ENCODE results near the gene GIPC2. TPM values are rescaled to one million over a fixed set of nuclear protein-coding genes. Genes with fewer than 3 reads are reported as not detected.

GIPC2 gene
- total RNA-seq, 2 experiments from 2014 or later = 0.18 to 0.41 TPM

DNA sequence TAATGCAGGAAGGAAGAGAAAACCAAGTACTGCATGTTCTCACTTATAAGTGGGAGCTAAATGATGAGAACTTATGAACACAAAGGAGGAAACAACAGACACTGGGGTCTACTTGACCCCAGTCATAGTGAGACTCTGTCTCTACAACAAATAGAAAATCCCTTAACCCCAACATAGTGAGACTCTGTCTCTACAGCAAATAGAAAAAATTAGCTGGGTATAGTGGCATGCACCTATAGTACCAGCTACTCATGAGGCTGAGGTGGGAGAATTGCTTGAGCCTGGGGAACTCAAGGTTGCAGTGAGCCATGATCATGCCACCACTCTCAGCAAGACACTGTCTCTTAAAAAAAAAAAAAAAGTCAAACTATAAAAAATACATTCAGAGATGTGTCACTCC, 42.7 kb downstream of the GIPC2 start:
- no peak for ATAC-seq
- no peak overlapping the region for H3K27ac Mint-ChIP-seq
- peaks cover 7% of the 10 kb centered on the region for H3K27me3 Mint-ChIP-seq
- POLR2A ChIA-PET = no interaction called here
- peaks cover 6% of the 10 kb centered on the region for H3K36me3 Mint-ChIP-seq (ENCODE audit: low read depth)
- no peak for DNase-seq
- CTCF ChIA-PET = no interaction called here
- H3K9me3 Mint-ChIP-seq = peaks cover 20% of the 10 kb centered on the region
- peaks cover 3% of the 10 kb centered on the region for H3K4me1 Mint-ChIP-seq (ENCODE audit: low read depth)
- H3K4me3 Mint-ChIP-seq = no peak overlapping the region
- intact Hi-C loops (cut with micrococcal nuclease) = no loop called here
- TF ChIP-seq, protein P1, sequence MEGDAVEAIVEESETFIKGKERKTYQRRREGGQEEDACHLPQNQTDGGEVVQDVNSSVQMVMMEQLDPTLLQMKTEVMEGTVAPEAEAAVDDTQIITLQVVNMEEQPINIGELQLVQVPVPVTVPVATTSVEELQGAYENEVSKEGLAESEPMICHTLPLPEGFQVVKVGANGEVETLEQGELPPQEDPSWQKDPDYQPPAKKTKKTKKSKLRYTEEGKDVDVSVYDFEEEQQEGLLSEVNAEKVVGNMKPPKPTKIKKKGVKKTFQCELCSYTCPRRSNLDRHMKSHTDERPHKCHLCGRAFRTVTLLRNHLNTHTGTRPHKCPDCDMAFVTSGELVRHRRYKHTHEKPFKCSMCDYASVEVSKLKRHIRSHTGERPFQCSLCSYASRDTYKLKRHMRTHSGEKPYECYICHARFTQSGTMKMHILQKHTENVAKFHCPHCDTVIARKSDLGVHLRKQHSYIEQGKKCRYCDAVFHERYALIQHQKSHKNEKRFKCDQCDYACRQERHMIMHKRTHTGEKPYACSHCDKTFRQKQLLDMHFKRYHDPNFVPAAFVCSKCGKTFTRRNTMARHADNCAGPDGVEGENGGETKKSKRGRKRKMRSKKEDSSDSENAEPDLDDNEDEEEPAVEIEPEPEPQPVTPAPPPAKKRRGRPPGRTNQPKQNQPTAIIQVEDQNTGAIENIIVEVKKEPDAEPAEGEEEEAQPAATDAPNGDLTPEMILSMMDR (IDR thresholded peaks at IDR 0.05) = no peak

DNA sequence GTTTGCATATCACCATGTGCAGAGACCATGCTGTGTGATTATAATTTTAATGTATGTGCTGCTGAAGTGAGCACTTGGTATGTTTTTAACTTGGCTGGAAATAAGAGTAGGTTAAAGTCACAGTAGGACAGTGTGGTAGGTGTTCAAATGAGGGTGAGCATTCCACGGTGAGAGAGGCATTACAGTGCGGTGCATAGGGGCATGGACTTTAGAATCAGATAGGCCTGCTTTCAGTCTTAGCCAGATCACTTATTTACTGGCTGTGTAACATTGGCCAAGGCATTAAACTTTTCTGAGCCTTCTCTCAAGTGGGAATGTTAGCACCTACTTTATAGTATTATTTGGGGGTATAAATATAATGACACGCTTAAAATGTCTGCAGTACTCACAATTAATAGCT, 43.2 kb downstream of the GIPC2 start:
- ATAC-seq (no peak), DNase-seq (no peak)
- CTCF ChIA-PET = no interaction called here
- Mint-ChIP-seq H3K27ac (no peak overlapping the region), H3K9me3 (peaks cover 20% of the 10 kb centered on the region), H3K36me3 (ENCODE audit: low read depth) (peaks cover 6% of the 10 kb centered on the region), H3K4me3 (no peak overlapping the region), H3K4me1 (ENCODE audit: low read depth) (peaks cover 3% of the 10 kb centered on the region), H3K27me3 (peaks cover 7% of the 10 kb centered on the region)
- intact Hi-C loops (cut with micrococcal nuclease) = no loop called here
- POLR2A ChIA-PET = no interaction called here
- TF ChIP-seq, protein P1 (IDR thresholded peaks at IDR 0.05) = no peak

DNA sequence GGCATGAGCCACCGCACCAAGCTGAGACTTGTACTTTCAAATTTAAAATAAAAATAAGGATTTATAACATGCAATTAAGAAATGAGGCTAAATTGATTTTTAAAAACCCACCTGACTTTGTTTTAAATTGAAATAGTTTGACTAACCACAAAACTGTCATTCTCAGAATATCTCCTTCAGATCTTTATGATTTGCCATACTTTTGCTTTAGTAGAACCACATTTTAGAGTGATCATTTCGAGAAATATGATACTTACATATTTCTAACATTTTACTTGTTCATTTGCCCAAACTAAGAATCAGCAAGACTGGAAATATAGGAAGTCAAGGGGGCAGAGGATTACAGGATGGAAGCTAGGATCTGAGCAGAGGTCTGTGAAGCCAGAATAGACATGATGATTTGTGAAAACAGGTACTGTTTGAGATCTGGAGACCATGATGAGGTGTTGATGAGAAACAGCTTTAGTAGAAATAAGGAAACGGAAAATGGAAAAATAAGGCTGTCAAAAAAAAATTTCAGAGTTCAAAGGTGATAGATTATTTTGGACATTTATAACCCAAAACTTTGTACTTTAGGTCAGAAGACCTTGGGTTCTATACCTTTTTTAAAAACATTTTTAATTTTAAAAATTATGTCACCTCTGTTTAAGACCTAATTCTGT, 44.8 kb downstream of the GIPC2 start:
- Mint-ChIP-seq H3K36me3 (ENCODE audit: low read depth) (peaks cover 6% of the 10 kb centered on the region), H3K4me1 (ENCODE audit: low read depth) (peaks cover 3% of the 10 kb centered on the region), H3K9me3 (peaks cover 13% of the 10 kb centered on the region), H3K27ac (no peak overlapping the region), H3K27me3 (peaks cover 7% of the 10 kb centered on the region), H3K4me3 (no peak overlapping the region)
- CTCF ChIA-PET = interaction anchor here (0.8 to 0.9 kb wide), 2 partner anchors 112 to 123 kb away, joined by 3 read pairs; partner anchors contain the start of gene FUBP1
- POLR2A ChIA-PET = interaction anchor here (0.8 kb wide), 1 partner anchor 14 kb away, joined by 4 read pairs; no protein-coding TSS in a partner anchor
- TF ChIP-seq, protein P1 (IDR thresholded peaks at IDR 0.05) = no peak
- intact Hi-C loops (cut with micrococcal nuclease) = no loop called here
- ATAC-seq (no peak), DNase-seq (no peak)

DNA sequence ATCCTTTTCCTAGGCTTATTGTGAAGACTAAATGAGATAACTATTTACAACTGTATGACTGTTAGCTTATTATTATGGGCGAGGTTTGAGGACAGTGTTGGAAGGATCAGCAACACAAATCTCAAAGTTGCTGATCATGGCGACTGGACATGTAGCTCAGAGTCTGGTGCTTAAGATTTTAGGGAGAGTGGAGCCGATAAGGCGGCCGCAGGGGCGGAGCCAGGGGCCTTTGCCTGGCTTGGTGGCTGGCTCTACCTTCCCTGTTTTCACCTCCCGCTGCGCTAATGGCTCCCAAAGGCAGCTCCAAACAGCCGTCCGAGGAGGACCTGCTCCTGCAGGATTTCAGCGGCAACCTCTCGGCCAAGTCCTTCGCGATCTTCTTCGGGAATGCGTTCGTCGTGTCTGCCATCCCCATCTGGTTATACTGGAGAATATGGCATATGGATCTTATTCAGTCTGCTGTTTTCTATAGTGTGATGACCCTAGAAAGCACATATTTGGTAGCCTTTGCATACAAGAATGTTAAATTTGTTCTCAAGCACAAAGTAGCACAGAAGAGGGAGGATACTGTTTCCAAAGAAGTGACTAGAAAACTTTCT, 45.5 kb downstream of the GIPC2 start:
- CTCF ChIA-PET = interaction anchor here (0.8 to 0.9 kb wide), 2 partner anchors 113 to 124 kb away, joined by 3 read pairs; partner anchors contain the start of gene FUBP1

More for the DNA sequence above, 45.5 kb downstream of the GIPC2 start:
- intact Hi-C loops (cut with micrococcal nuclease) = no loop called here
- TF ChIP-seq, protein P1 (IDR thresholded peaks at IDR 0.05) = no peak
- ATAC-seq = no peak
- H3K4me3 Mint-ChIP-seq = no peak overlapping the region
- H3K27me3 Mint-ChIP-seq = peaks cover 8% of the 10 kb centered on the region
- no peak for DNase-seq
- H3K4me1 Mint-ChIP-seq (ENCODE audit: low read depth) = peaks cover 3% of the 10 kb centered on the region
- H3K9me3 Mint-ChIP-seq = peaks cover 6% of the 10 kb centered on the region
- no peak overlapping the region for H3K27ac Mint-ChIP-seq
- peaks cover 4% of the 10 kb centered on the region for H3K36me3 Mint-ChIP-seq (ENCODE audit: low read depth)
- POLR2A ChIA-PET = interaction anchor here (0.8 kb wide), 1 partner anchor 15 kb away, joined by 4 read pairs; no protein-coding TSS in a partner anchor
